GDM1 (cell line): ENCODE measurements around the gene DUT.

Source experiments
- DNase-seq: peaks from one replicate; lab custom pipeline; 2025; lab: John Stamatoyannopoulos, UW

Gene DUT

DNA sequence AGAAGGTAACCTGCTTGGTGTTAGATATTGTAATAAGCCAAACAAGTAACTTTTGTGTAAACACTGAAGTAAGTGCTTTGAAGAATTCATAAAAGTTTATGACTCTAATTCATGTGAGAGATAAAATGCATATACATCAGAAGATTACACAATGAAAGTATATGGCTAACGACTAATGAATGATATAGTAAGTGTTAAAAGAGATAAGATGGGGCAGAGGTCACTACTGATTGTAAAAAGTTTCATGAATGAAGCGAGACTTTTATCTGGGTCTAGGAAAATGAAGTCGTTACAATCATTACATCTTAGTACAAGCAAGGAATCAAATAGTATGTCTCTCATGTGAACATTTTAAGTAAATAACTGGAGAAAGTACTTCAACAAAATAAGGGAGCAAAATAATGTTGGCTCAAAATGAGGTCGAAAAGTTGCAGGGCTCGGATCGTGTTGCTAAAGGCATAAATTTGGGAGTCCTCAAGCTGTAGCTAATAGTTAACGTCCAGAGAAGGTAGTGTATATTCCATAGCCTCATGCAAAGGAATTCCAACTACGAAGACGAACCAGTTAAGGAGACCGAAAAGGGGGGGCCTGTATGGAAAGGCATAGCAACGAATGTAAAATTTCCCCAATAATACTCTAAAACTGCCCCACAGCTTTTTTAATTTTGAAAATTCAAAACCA lies 984 bp upstream of the DUT start:
- DNase-seq = no peak

DNA sequence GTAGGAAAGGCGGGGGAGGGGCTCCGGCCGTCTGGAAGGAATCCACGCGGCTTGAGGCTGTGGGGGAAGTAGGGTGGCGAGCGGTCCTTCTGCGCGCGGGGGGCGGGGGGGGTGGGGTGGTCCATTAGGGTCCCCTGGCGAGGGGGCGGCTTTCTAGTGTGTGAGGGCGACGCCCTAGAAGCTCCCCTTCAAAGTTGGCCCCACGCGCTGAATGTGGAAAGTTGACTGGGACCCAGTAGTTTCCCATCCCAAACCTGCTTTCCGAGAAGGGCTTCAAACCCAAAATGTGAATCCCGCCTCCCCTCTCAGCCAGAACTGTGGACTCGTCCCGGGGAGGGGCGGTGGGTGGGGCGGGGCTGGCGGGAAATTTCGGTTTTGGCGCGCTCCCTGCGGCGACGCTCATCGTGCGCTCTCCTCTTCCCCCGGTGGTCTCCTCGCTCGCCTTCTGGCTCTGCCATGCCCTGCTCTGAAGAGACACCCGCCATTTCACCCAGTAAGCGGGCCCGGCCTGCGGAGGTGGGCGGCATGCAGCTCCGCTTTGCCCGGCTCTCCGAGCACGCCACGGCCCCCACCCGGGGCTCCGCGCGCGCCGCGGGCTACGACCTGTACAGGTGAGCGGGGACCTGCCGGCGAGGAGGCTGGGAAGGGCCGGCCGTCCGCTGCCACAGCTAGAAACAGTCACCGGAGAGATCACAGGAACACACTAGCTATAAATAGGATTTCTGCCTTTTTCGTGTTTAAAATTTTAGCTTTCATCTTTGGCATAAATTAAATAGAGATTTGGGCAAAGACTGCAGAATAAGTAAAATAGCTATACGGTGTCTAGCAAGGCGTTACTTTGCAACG lies 790 bp downstream of the DUT start:
- DNase-seq = peak; percentile 66

DNA sequence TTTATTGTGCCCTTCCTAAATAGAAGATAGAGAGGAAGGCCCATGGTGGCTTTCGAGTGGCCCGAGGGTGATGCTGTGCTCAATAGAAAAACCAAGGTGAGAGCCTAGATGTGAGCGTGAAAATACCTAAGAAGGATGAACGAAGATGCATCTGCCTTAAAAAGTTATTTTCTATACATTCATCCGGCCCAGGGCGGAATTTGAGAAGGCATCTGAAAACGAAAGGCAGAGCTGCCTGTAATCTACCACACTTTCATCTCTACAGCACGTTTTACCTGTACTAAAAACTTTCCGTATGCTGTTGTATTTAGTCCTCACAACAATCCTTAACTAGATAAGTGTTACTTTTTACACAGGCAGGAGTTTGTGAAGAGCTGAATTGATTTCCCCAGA lies 1.4 kb downstream of the DUT start:
- no peak for DNase-seq

DNA sequence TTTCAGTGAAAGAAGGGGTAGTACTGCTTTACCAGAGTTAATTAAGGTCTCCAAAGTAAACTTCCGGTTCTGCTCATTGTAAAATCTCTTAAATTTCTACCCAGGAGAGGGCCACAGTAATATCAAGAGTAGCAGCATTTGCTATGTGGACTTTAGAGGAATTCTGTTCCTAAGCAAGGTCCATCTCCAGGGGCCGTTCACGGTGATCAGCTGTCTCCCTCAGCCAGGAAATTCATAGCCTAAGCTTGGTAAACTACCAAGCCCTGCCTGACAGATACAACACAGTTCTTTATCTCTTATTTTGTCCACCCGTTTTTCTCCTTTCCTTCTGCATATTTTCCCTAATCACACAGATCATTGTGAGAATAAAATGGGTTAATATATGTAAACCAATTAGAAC lies 2.3 kb downstream of the DUT start:
- no peak for DNase-seq

DNA sequence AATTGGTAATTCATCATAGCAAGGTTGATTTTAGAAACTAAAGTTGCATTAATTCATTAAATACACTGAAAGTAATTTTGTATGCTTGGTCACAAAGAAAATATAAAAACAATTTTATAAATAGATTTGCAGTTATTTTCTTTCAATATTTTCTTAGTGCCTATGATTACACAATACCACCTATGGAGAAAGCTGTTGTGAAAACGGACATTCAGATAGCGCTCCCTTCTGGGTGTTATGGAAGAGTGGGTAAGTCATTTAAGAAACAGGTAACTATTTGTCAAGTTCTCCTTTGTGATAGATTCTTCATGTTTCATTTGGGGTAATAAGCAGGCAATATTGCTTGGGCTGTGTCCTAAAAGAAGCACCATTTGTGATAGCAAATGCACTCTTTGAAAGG lies 3.0 kb downstream of the DUT start:
- DNase-seq = no peak

DNA sequence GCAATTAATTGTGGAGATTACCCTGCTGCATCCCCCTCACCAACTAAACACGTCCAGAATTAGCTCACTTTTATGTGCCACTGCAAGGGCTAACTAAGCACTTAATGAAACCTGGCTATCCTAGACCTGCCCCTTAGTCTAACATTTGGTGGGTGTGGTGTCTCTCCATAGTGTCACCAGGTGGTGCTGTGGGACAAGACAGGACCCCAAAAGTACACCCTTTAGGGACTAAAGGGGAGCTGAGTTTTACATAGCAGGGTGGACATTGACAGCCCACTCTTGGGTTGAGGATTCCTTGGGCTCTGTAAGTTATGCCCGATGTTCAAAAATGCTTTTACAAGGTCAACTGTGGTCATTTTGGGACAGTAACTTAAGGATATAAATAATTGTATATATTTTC lies 5.7 kb downstream of the DUT start:
- DNase-seq = no peak

DNA sequence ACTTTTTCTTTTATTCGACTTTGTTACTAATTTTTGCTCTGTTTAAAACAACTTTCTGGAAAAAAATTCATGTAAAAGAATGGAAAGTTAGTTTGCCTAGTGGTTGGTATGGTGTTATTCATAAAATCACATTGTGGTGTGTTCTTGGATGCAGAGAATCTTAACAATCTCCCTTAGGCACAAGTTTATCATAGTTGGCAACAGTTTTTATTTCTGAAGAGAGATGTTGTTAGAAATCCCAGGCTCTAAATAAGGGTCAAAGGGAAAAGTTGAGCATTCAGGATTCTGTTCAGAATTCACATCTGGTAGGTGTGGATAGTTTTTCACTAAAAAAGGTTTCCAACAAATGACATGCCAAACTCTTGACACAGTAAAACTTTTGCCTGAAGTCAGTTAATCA lies 6.4 kb downstream of the DUT start:
- DNase-seq = no peak

DNA sequence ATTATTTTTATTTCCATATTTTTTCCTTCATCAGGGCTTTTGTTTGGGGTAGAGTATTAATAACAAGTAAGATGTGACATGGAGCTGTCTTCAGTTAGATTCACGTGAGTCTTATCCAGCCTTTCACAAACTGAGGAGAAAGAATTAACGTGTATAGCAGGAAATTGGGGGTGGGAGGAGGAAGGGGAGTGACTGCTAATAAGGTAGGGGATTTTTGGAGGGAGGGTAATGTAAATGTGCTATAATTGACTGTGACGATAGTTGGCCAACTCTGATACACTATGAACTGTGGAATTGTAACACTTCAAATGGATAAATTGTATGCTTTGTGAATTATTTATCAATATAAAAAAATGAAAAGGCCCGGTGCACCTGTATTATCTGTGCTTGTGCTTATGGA lies 8.9 kb downstream of the DUT start:
- DNase-seq = no peak

DNA sequence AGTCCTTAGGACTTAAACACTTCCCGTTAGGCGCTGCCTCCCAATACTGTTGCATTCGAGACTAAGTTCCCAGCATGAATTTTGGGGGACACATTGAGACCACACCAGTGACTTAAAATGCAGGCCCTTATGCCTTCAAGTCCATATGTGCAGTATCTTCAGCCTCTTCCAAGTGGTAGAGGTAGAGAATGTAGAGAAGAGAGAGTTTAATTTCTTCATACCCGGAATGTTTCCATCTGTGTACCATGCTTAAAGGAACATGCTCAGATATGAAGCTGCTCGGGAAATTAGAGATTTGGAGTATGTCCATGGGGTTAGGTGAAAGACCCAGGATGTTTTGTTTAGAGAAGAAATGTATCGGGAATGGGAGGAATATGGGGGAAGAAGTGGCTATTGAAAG lies 12.6 kb downstream of the DUT start:
- no peak for DNase-seq

DNA sequence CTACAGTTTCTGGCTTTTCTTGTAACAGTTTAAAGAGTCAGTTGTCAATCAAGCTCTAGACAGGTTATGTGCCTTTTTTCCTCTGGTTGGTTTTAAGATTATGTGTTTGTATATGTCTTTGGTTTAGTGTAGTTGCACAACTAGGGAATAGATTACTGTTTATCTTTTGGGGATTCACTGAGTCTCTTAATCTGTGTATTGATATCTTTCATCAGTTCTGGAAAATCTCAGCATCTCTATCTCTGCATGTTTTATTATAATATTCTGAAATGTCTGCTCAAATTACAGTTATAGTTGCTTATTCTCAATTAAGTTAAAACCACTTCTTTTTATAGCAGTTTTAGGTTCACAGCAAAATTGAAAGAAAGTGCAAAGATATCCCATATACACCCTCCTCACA lies 14.3 kb downstream of the DUT start:
- DNase-seq = no peak

DNA sequence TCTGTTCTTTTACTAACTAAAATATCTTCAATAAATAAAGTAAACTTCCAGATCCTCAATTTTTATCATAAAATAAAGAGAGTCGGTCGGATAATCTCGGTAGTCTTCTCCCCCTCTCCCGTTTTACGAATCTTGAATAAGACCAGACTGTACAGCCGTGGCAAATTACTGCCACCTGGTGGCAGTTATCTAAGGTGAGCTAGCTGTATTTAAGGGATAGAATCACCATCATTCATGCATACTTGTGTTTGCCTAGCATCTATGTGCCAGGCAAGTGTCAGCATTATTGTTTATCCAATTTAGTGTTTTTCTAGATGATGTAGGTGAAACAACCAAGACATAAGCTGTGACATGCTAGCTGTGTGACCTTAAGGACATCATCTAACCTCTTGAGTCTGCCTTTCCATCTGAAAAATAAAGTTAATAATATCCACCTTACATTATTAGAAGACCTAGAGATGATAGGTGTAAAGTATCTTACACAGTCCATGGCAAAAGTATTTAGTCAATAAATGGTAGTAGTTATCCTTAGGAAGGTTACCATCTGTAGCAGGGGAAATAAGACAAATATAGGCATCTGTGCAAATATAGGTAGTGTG lies 21.3 kb downstream of the DUT start:
- no peak for DNase-seq

DNA sequence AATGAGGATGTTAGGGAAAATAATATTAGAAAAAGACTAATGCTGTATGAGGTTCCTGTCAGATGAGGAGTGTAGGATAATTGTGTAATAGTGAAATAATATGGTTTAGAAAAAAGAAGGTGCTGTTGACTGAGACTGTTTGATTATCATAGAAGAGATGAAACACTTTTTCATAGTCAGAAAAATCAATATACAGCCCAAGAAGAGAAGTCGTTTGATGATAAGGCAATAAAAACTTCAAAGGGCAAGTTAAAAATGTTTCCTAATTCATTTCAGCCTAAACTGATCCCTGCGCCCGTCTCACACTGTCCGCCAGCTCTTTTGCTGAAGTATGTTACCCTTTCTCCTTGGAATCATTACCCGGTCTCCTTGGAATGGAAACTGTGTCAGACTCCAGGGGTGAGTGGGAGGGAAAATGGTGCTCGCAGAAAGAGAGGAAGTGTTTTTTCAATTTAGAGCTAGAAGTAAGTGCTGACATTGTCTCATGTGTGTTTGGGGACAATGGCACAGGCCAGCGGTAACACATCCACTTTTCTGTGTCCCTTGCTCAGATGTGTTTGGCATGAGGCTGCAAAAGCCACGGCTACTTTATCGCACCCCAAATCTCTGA lies 23.6 kb downstream of the DUT start:
- DNase-seq = no peak

DNA sequence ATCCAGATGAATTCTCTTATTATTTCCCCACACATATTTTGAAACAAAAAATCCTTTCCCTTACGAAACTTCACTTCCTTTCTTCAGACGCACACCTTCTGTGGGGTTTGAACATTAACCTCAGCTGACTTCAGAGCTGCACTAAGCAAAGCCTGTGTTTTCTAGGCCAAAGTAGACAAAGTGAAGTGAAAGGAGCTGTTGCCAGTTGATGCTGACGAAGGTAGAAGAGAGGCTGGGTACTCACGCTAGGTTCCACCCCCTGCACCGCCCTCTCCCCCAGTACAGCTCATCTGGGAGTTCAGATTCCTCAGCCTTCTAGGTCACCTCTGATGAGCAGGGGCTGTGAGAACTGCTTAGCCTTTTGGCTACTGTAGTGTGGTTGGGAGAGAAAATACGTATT lies 24.1 kb downstream of the DUT start:
- no peak for DNase-seq

DNA sequence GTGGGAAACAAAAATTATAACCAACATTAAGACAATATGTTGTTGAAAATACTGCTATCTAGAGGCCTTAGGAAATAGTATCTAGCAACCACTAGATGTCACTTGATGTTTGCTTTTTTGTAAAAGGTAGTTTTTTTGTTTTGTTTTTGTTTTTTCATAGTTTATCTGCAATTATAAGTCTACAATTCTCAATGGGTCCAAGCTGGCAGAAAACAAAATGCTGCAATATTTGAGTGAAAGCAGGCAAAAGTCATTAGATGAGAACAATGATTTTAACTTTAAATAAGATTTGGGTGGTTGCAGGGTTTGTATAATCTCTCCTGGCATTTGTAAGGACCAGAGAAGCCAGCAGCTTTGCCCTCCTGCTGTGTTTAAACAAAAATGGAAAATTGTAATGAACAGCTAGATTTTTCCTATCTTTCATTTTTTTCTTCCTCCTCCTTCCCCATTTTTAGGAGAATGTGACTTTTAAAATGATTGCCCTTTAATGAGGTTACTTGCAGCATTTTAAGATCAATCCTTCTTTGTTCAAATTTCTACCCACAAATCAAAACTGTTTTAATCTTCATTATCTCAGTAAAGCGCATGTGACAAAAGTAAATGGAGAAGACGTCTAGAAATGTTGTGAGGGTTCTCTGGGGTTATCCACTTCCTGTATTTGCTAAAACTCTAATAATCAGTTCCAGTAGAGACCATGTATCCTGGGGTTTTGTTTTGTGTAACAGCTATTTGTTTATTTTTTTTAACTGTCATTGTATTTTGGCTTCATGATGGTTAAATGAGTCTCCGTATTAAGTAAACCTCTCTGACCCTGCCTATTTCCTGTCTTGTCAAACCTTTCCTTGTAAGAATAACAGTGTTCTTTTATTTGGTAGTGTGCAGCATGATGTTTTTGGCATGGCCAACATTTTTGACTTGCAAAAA lies 27.3 kb downstream of the DUT start:
- no peak for DNase-seq

DNA sequence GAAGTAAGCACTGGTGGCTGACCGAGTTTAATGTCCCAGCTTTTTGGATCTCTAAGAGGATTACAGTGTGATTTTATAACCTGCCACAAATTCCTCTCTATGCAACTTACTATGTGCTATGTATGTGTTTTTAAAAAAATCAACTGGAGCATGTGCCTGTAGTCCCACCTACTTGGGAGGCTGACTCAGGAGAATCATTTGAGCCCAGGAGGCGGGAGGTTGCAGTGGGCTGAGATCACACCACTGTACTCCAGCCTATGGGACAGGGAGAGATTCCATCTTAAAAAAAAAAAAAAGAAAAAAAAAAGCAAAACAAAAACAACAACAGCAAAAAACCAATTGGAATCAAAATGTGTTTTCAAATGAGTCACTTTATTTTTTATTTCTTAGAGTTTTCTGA lies 29.6 kb downstream of the DUT start:
- no peak for DNase-seq

DNA sequence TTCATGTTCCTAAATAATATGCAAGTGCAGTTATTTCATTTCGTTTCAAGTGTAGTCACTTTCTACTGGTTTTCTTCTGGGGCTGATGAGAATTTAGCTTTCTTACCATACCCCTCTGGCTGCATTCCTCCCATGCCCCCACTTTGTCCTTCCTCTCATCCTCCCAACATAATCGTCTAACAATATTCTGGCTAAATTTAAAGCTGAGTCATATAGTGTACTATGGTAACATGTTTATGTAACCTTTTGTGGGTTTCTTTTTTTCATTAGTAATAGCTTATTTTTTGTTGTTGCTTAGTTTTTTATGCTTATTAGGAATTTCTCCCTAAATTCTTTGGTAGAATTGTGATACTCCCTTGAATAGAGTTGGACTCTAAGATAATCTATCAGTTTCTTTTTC lies 30.5 kb downstream of the DUT start:
- DNase-seq = no peak

DNA sequence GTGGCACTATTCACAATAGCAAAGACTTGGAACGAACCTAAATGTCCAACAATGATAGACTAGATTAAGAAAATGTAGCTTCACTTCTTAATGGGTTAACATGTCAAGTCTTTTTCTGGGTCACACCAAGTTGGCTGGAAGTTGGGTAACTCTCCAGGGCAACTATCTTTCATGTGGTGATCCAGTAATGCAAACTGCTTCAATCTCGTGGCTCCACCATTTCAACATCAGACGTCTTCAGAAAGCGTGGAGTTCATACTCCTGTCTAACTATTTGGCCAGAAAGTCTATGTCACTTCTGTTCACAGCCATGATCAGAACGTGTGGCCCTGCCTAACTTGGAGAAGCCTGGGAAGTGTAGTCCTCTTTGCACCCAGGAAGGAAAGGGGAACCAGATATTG lies 32.2 kb downstream of the DUT start:
- no peak for DNase-seq

DNA sequence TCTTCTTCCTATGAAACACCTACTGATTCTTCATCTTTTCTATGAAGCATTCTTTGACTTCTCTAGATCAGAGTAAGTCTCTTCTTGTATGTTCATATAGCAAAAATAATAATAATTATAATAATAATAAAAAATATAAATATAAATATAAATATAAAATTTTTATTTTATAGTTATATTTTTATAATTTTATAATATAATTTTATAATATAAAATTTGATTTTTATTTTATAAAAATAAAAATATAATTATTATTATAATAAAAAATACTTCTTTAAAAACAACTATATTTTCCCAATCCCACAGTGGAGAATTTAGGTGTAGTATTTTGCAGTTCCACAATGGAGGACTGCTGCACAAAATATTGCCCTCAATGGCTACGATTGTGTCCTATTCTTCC lies 34.3 kb downstream of the DUT start:
- no peak for DNase-seq

DNA sequence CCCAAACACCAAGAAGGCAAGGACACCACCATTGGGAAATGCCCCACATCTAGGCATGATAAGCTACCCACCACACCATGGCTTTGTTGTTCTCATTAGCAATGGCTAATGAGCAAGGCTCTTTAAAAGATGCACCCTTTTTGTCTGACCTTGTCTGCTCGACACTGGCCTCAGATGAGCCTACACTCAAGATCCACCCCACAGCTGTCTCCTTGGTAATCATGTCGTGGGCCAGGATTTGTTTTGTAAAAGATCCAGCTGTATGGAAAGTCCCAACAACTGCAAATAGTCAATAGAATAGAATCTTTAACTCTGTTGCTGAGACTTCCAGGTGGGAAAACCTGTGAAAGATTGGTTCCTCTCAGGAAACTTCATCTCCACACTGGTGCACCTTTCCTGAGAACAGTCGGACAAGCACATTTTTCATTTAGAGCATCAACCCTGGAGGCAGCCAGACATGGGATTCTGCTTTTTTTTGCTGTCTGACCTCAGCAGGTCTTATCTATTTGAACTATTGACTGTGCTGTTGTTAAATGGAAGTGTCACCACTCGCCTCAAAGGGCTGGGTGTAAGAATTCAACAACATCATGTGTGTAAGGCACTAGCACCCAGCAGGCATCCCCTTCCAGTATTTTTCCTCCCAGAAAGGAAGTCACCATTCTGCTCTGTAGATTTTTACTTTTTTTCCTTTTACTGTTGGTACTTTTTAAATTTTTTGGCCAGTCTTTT lies 35.5 kb downstream of the DUT start:
- no peak for DNase-seq

DNA sequence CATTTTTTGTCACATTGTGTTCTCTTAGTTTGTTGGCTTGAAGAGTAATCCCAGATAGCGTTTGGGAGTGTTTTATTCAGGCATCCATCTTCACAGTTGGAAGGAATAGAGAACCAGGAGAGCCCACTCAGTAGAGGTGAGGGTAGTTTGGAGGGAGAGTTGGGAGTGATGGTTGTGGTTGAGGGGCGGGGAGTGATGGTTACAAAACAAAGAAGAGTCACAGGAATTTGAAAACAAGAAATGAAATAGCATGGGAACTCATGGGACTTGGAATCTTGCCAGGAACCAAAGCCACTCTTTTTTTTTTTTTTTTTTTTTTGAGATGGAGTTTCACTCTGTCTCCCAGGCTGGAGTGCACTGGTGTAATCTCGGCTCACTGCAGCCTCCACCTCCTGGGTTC lies 36.3 kb downstream of the DUT start:
- no peak for DNase-seq

DNA sequence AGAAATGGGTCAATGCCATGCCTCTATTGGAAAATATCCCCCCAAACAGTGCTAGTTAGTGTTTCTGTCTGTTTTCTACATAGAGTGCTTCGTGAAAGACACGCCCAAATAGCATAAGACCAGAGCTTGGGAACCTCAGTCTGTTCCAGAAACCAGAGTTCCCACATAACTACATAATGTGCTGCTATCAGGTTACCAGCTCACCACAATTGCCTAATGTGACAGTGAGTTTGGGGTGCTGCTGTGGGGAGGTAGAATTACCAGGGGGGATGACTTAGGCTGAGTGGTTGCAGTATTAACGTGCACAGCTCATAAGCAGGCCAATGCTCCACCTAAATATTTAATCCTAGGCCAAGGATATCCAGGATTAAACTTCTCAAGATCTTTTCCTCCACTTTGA lies 39.2 kb downstream of the DUT start:
- no peak for DNase-seq
